ENCODE measurements around the gene GRIK2.

GRCh38 chr6:102064142-102064541, 670.6 kb downstream of the GRIK2 start:
- TF ChIP-seq CTCF (IDR thresholded peaks at IDR 0.05; ENCODE audit: extremely low read depth in 1 of 2, insufficient read depth in 1 of 2, low read depth in 1 of 2, low read length in 2 of 2) (no peak), POLR2A (IDR thresholded peaks at IDR 0.05; ENCODE audit: low read depth, low read length) (no peak), EZH2 (IDR thresholded peaks at IDR 0.05; ENCODE audit: borderline replicate concordance, low read depth, low read length, severe bottlenecking) (no peak)

Measured in endothelial cell of umbilical vein (primary cell).